H1 (cell line): ENCODE data around the gene DIP2B. TPM values are rescaled to one million over a fixed set of nuclear protein-coding genes. Genes with fewer than 3 reads are reported as not detected.

Experiments
- ATF3 ChIP-seq: IDR thresholded peaks from 2 replicates; pipeline ENCODE4 v1.6.1; 2011; ENCODE audit warnings: low read depth, mild to moderate bottlenecking, low read length; ENCODE audit not compliant: insufficient read depth
- CTCF ChIP-seq, 3 experiments: IDR thresholded peaks; 1 replicate in 2 of 3; 2 replicates in 1 of 3; pipeline versions ENCODE4 v1.5.1 to v1.6.1; 2011; ENCODE audit warnings: low read length in 3 of 3, mild to moderate bottlenecking in 3 of 3, inconsistent platforms in 2 of 3, low read depth in 1 of 3, moderate library complexity in 1 of 3; ENCODE audit not compliant: insufficient read depth in 1 of 3; ENCODE audit errors: control extremely low read depth in 1 of 3
- EP300 ChIP-seq, 2 experiments: IDR thresholded peaks; 1 replicate in 1 of 2; 2 replicates in 1 of 2; pipeline ENCODE4 v1.6.1; 2011 to 2012; ENCODE audit warnings: low read depth in 2 of 2, low read length in 2 of 2, mild to moderate bottlenecking in 2 of 2, borderline replicate concordance in 1 of 2, inconsistent platforms in 1 of 2, moderate library complexity in 1 of 2
- HDAC2 ChIP-seq, 2 experiments: fragments of 300-600 bp in 1 of 2; sonication (generic) in 1 of 2; IDR thresholded peaks; 2 replicates each; pipeline ENCODE4 v1.6.1; 2011 to 2012; ENCODE audit warnings: low read depth in 2 of 2, low read length in 2 of 2, mild to moderate bottlenecking in 2 of 2, moderate library complexity in 2 of 2, borderline replicate concordance in 1 of 2, inconsistent platforms in 1 of 2
- MAX ChIP-seq: IDR thresholded peaks from 2 replicates; pipeline ENCODE4 v1.6.1; 2012; ENCODE audit warnings: inconsistent platforms
- SP2 ChIP-seq: IDR thresholded peaks from 2 replicates; pipeline ENCODE4 v1.6.1; 2012; ENCODE audit warnings: mild to moderate bottlenecking, low read length, inconsistent platforms
- polyA plus RNA-seq, 7 experiments: library from polyadenylated mRNA; depleted of rRNA in 3 of 7; stranded (reverse) in 5 of 7; unstranded in 2 of 7; fragments of >200 nt in 5 of 7; fragments of 200-250 nt in 2 of 7; gene quantifications; 1 replicate in 5 of 7; 2 replicates in 1 of 7; 4 replicates in 1 of 7; pipeline versions ENCODE4 v1.2.1 to v1.2.3, GENCODE V29; 2011 to 2013; ENCODE audit warnings: missing spikeins in 2 of 7, mixed read lengths in 2 of 7
- total RNA-seq: library from RNA; stranded (reverse); fragmentation: NEBNext Ultra II Directional; extraction: Animal tissue kit (Norgen Biotek cat#: 25700); gene quantifications from 2 replicates; pipeline ENCODE4 v1.2.1, GENCODE V29; 2021

Gene DIP2B
- total and polyA plus RNA-seq, 2 of the 8 experiments (the other 6 are each of a cell fraction or from before 2014, with no cell fraction given): 11.1 to 29.6 TPM

GRCh38 chr12:50507474-50507838, 2.7 kb downstream of the DIP2B start (continued):
- no peak for TF ChIP-seq EP300 (IDR thresholded peaks at IDR 0.05; ENCODE audit: borderline replicate concordance in 1 of 2, low read depth in 2 of 2, low read length in 2 of 2)
- TF ChIP-seq SP2: no peak
- no peak for TF ChIP-seq MAX
- no peak for TF ChIP-seq CTCF (IDR thresholded peaks at IDR 0.05; ENCODE audit: control extremely low read depth in 1 of 3, insufficient read depth in 1 of 3, low read depth in 1 of 3, low read length in 3 of 3)
- no peak for TF ChIP-seq HDAC2 (IDR thresholded peaks at IDR 0.05; ENCODE audit: borderline replicate concordance in 1 of 2, low read depth in 2 of 2, low read length in 2 of 2)
- TF ChIP-seq ATF3: no peak
- TF ChIP-seq, all 59 proteins: peak for 0
